HG03469 (cell line): ENCODE data around the gene ZDHHC12.
A peak's percentile ranks its signal among the peaks of the same experiment; 100 is the strongest.

ENCODE experiments used
- ATAC-seq: cut with Tn5 transposase; IDR thresholded peaks from one replicate; pipeline ENCODE4 v1.9.1; 2021; ENCODE audit warnings: mild to moderate bottlenecking, moderate library complexity, moderate number of reproducible peaks; ENCODE audit not compliant: unreplicated experiment

Gene ZDHHC12

DNA sequence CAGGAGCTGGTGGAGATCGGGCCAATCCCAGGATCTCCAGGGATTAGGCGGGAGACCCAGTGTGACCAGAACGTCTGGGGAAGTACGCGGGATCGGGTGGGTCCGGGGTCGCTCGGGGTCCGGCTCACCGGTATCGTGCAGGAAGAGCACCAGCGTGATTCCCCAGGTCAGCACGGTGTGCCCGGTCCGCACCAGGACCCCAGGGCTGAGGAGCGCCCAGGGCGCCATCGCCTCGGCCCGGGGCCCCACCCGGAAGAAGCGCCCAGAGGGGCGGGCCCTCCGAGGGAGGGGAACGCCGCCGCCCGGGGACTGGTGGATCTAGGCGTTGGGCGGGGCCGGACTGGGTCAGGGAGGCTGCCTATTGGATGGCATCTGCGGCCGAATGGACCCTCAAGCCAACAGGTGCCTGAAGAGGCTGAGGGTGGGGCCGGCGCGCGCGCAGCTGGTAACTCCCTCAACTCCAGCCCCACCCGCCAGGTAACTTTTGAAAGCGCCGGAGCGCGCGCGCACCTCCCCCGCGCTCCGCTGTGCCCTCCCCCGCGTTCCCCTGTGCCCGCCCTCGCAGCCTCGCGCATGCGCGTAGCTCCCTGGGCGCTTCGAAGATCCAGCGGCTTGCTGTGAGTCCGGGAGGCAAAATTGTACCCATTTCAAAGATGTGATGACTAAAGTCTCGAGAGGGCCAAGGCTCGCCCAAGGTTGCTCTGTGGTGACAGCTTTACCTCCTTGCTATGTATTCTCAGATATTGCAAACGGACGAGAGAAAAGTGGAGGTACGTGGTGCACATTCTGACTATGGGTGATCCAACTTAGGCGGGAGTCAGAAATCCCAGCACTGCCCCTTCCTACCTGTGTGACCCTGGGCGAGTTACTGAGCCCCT is at the start of gene ZDHHC12:
ZDHHC12 (minus strand) TSS at position 262 of the 878 bp plus-strand sequence; CDS start at position 228, 34 bp downstream.
- peak; percentile 77 for ATAC-seq

- ATAC-seq = no peak
Observed at GRCh38 chr9:128773049-128773448, 49.1 kb upstream of the ZDHHC12 start.

GRCh38 chr9:128771745-128772519 is 48.0 kb upstream of the ZDHHC12 start, which contains the start of gene ZER1:
Gene ZER1, minus strand, starts transcription at chr9:128771927. Its CDS starts 16,362 bp downstream, at chr9:128755565.
- ATAC-seq = peak; percentile 63

GRCh38 chr9:128771094-128771721 is 47.3 kb upstream of the ZDHHC12 start:
- ATAC-seq = peak; percentile 7

- ATAC-seq = no peak
Observed at GRCh38 chr9:128770286-128771030, 46.5 kb upstream of the ZDHHC12 start.

- ATAC-seq = no peak
Observed at GRCh38 chr9:128768606-128769005, 44.7 kb upstream of the ZDHHC12 start.

DNA sequence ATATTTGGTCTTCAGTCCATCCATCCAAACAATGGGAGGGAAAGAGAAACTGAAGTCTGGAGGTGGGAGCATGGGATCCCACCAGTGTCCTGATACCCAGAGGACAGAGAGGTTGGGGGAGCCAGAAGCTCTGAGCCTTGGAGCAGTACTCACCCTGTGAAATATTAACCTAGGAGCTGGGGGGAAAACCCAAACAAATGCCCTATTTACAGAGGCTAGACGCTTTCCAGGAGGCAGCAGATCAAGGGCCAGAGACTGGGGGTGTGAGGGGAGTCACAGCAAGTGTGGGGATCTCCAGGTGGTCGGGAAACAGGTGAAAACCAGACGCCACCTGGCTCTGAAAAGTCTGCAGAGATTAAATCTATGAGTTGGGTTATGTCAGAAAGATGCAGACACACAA is 41.6 kb upstream of the ZDHHC12 start:
- no peak for ATAC-seq

DNA sequence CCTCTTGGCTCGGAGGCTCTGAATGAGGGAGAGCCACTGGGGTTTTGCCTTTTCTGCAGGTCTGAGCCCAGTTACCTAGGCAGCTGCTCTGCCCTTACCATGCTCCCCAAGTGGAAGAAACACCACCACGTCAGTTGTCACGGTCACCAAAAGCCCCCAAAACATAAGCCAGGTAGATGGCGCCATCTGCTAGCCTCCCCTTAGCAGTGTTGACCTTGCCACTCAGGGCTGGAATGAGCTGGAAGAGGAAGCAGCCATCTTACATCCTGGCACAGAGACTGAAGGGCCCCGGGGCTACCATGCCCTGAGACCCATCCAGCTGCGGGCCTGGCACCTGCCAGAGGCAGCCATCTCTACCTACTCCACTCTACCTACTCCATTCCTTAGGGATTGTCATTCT is 40.4 kb upstream of the ZDHHC12 start:
- no peak for ATAC-seq

DNA sequence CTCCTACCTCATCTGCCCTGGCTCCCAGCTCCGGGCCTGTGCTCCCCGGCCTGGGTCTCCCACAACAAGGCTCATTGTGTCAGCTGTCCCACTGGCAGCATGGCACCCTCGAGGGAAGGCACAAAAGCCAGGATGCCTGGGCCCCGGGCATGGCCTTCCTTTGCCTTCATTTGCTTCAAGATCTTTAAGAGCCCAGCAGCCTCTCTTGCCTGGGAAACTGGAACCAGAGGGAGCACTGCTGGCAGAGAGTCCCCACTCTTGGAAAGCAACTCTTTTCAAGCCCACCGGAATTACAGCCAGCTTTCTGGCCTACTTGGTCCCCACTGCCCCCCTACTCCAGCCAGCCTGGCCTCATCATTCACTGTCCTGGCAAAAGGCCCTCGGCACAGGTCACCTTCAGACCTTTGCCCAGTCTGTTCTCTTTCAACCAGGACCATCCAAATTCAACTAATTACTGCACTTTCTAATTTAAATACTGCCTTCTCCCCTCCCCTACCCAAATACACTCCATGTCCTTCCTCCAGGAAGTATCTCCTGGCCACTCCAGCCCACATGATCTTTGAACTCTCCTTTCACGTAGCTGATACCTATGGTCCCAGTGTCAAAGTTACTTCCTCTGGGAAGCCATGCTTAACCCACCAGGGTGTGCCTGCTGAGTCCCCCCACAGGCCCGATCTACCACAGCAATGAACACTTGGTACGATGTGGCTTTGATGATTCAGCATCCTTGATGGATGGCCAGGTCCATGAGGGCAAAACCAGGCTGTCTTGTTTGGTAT is 38.9 kb upstream of the ZDHHC12 start:
- no peak for ATAC-seq

DNA sequence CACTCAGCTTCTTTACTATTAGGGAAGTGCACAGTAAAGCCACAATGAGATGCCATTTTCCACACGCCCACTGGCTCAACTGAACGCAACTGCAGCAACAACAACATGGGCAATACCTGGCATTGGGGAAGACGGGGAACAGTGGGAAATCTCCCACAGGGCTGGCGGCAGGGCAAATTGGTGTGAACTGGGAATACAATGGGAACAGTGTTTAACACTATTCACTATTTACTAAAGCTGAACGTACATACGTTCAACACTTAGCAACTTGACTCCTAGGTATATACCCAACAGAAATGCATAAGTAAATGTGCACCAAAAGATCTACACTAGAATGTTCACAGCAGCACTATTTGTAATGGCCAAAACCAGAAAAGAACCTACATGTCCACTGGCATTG is 33.7 kb upstream of the ZDHHC12 start:
- no peak for ATAC-seq

DNA sequence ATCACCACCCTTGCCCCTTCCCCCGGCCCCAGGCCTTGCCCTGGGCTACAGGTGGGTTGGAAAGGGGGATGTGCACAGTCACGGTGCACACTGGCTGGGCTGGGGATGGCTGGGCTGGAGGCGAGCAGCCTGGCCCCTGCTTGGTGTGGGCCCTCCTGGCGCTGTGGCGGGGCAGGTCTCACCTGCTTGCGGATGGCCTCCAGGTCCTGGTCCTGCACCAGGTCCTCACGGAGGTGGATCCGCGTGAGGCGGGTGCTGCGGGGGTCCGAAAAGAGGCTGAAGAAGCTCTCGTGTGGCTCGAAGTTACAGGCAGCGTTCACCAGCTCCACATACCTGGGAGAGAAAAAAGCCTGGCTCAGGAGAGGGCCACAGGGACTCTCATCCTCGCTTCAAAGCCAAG is 29.7 kb upstream of the ZDHHC12 start:
- no peak for ATAC-seq

DNA sequence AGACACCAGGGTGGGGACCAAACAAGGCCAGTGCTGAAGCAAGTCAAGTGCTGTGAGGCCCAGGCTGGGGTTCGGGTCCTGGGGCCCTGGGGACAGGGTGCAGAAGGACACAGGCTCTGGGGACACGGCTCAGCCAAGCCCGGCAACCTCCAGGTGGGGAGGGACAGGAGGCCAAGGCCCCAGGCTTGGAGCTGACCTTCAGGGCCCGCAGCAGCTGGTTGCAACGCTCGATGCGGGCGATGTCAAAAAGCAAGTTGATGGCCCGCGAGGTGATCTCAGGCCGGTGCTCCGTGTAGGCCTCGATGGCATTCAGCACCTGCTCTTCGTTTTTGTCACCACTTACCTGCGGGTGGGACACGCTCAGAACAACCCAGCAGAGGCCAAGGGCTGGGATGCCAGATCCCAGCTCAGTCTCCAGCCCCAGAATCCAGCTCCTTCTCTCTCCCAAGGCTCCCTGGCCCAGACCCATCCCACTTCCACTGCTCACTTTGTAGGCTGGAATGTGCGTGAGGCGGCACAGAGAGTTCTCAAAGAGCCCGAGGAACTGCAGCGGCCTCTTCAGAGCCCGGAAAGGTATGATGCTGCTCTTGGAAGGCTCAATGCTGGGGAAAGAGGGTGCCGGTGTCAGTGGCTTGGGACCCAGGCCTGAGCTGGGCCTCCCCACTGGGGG is 27.1 kb upstream of the ZDHHC12 start:
- no peak for ATAC-seq

- ATAC-seq = no peak
Observed at GRCh38 chr9:128747241-128747640, 23.3 kb upstream of the ZDHHC12 start.

DNA sequence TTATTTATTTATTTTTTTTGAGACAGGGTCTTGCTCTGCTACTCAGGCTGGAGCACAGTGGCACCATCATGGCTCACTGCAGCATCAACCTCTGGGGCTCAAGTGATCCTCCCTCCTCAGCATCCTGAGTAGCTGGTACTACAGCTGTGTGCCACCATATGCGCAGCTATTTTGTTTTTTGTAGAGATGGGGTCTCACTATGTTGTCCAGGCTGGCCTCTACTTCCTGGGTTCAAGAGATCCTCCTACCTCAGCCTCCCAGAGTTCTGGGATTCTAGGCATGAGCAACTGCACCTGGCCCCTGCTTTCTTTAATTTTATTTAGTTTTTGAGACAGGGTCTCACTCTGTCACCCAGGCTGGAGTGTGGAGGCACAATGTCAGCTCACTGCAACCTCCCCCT is 19.5 kb upstream of the ZDHHC12 start:
- ATAC-seq = no peak

GRCh38 chr9:128742401-128742800 is 18.5 kb upstream of the ZDHHC12 start:
- ATAC-seq = no peak

DNA sequence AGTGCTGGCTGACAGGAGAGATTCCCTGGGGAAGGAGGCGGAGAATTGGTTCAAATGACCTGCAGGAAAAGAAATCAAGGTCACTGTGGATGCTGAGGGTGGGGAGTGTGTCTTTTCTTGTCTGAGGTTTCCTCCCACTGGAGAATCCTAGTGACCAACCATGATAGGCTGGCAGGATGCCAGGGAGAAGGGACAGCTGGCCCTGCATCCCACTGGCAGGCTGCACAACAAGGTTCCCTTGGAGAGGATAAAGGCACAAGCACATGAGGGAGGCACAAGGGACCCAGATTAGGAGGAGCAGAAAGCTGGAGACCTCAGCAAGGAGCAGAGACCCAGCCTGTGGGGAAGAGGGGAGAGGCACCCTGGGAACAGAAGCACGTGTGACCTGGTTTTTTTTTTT is 11.4 kb upstream of the ZDHHC12 start:
- no peak for ATAC-seq

GRCh38 chr9:128733256-128733655 is 9.3 kb upstream of the ZDHHC12 start:
- ATAC-seq = no peak

- no peak for ATAC-seq
Observed at GRCh38 chr9:128732576-128732975, 8.6 kb upstream of the ZDHHC12 start.

DNA sequence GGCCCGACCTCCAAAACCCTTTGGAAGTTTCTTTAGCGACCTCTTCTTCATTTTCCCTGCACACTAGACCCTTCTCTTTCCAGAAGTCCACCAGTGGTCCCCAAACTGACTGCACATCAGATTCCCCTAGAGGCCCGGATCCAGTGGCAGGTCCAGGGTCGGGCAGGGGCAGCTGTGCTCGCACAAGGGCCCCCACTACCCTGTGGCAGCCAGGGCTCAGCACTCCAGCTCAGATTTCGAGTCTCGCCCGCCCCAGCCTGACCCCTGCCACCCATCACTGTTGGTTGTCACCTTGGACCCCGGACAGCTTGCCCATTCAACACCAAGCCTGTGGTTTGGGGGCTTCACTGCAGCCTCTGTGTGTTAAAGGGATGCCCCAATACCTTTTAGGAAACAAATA is 7.8 kb upstream of the ZDHHC12 start:
- no peak for ATAC-seq
